Stimulated activated naive CD4-positive, alpha-beta T cell (primary cell): ENCODE results near the gene TNS3.
"Not testable (repeated sequence)": the region's sequence is repeated elsewhere in the genome, so short reads cannot be mapped to it uniquely, and the experiment has no call there.

Experiments
- DNase-seq, 6 experiments: peaks; one replicate each; lab custom pipeline; 2025; lab: John Stamatoyannopoulos, UW

Gene TNS3

DNA sequence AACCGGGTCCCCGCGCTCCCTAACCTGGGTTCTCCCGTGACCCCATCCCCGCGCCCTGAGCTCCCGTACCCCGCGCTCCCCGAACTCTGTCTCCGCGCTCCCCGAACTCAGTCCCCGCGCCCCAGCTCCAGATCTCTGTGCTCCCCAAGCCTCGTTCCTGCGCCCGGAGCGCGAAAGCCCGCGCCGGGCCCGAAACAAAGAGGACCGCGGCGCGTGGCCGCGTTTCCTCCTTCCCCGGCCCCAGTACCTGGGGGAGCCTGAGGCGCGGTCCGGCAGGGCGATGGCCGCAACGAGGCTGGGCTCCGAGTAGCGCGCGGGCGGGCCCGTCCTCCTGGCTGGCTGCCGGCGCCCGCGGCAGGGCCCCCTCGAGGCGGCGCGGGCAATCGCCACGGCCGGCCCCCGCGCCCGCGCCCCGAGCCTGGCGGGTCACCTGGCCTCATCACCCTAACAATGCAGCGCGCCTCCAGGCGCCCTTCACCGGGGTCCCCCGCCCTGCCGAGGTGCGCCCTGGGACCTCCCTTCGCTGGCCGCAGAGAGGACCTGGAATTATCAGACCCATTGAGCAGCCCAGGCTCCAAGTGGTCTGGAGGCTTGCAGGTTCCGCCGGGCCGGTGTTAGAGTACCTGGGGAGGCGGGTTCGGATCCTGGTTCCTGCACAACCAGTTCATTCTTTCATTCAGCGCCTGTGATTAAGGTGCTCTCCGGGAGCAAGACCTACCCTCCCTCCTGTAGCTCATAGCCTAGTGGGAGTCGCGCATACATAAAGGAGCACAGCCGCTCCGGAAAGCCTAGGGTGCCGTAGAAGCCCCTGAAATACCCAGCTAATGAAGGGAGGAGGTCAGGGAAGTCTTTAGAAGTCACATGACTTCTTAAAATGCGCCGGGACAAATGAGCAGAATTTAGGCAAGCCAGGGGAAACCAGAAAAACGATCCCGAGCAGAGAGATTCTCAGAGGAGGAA, at the start of gene TNS3:
Gene TNS3, minus strand, starts transcription at position 308 of the 960 bp plus-strand sequence. CDS start 142,475 bp downstream, outside the sequence.
- DNase-seq: no peak

DNA sequence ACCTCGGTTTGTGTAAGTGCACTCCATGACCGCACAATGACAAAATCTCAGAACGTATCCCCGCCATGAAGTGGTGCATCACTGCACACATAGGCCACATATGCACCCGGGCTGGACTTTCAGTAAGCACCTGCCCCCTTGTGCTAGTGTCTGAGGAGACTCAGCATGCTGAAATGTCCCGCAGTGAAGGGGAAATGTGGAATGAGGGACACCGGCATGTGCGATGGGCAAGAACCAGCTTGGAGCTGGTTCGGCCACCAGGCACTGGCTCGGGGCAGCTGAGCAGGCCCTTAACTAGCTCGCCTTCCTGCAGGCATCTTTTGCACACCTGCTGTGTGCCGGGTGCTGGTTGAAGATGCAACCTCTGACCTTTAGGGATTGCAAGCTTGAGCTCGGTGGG, 49.8 kb upstream of the TNS3 start:
- DNase-seq: no peak

- no peak for DNase-seq
These were observed 45.8 kb upstream of the TNS3 start for GRCh38 chr7:47627580-47628283.

DNA sequence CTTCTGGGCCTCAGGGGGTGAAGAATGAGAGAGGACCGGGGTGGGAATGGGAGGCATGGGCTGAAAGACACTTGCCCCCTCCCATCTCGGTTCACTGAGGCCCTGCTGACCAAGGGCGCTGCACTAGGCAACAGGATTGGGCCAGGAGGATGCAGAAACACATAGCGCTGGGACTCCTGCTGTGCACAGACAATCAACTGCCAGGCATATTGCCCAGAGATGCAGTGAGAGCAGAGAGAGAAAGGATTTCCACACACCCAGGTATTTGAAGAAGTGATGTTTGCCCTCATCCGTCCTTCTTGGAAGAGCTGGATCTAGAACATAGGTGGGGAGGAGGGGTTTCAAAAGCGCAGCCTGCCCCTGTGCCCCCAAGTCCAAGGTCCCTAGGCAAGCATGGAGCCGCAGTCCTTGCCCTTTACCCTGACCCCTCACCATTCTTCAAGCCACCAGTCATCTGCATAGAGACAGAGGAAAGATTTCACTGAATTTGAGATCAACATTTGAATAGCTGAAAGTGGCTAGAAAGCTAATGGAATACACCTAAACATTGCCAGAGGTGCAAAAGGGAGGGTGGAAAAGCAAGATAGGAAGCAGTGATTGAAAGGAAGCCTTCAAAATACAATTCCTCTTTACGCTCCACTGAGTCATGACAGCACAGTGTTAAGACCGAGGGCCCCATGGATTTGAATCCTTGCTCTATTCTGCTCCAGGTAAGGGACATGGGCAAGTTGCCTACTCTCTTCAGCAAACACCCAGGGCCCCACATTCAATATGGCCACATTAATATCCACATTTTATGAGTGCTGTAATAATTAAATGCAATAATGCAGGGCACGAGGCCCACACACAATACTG, 44.2 kb upstream of the TNS3 start:
- no peak for DNase-seq

GRCh38 chr7:47624689-47625088, 42.8 kb upstream of the TNS3 start:
- no peak for DNase-seq

DNA sequence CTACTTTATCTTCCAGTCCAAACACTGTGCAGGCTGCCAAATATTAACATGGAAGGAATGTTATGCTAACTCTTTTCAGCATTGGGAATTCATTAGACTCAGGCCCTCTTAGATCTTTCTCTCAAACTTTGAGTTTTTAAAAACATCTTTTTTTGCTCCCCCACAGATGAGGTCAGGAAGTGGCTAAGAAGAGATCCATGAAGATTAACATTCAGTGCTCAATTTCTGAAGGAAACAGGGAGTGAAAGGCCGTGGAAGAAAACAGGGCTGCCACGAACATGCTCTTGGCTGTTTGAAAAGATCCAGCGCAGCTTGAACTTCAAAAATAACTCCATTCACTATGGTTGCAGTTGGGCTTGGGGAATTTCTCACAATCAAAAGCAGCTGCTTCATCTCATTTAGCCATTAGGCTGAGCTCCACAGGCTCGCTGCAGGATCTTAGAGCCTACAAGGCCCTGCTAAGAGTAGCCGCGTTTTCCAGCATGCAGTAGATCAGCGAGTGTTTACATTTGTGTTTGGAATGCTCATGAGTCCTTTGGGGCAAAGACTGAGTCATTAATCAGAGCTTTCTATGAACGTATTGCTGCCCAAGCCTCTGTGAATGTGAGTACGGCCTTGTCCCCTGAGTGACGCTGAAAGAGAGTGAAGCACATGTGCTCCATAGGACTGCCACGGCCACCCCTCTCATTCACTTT, 41.2 kb upstream of the TNS3 start:
- no peak for DNase-seq

DNA sequence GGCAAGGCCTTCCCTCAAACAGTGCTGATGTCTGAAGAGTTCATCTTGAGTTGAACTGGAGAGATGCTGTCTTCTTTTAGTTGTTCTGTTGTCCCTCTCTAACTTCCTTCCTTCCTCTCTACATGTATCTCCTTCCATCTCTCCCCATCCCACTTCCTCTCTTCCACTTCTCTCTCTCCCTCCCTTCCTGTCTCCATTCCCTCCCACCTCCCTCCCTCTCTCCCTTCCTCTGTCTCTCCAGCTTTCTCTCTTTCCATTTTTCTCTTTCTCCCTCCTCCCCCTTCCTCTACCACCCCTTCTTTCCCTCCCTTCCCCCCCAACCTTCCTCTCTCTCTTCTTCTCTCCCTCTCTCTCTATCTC, 40.7 kb upstream of the TNS3 start:
- no peak for DNase-seq

- no peak for DNase-seq
These were observed 40.2 kb upstream of the TNS3 start for GRCh38 chr7:47621979-47622561.

GRCh38 chr7:47621347-47621746, 39.4 kb upstream of the TNS3 start:
- no peak for DNase-seq

DNA sequence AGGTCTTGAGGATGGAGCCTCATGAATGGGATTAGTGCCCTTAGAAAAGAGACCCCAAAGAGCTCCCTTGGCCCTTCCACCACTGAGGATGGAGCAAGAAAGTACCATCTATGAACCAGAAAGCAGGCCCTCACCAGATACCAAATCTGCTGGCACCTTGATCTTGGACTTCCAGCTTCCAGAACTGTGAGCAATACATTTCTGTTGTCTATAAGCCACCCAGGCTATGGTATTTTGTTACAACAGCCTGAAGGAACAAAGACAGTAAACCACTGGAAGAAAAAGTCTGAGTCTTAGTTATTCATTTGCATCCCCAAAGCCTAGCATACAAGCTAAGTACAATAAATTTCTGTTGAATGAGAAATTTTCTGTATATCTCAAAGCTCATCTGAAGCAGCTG, 37.9 kb upstream of the TNS3 start:
- no peak for DNase-seq

DNA sequence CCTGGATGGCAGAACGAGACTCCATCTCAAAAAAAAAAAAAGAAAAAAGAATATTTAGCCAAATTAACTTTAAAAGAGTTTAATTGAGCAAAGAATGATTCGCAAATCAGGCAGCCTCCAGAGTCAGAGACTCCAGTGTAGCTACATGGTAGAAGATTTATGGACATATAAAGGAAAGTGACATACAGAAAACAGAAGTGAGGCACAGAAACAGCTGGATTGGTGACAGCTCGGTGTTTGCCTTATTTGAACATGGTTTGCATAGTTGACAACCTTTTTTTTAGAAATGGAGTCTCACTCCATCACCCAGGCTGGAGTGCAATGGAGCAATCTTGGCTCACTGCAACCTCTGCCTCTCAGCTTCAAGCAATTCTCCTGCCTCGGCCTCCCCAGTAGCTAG, 35.2 kb upstream of the TNS3 start:
- DNase-seq: no peak

DNA sequence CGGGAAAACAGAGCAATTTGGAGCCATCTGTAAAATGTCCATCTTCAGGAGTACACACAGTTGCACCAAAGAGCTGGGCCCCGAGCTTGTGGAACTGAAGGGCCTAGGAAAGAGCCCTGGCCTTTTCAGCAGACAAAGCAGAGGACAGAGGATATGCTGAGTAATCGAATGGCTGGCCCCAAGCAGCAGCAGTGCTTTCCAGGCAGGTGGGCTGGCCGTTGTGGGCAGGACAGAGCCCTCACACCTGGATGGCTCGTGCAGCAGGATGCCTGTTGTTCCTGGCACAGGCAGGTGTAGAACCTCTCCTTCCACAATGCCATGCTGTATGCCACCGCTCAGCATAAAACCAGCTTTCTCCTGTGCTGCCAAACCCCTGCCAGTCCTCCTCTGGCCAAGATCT, 32.5 kb upstream of the TNS3 start:
- DNase-seq: no peak

DNA sequence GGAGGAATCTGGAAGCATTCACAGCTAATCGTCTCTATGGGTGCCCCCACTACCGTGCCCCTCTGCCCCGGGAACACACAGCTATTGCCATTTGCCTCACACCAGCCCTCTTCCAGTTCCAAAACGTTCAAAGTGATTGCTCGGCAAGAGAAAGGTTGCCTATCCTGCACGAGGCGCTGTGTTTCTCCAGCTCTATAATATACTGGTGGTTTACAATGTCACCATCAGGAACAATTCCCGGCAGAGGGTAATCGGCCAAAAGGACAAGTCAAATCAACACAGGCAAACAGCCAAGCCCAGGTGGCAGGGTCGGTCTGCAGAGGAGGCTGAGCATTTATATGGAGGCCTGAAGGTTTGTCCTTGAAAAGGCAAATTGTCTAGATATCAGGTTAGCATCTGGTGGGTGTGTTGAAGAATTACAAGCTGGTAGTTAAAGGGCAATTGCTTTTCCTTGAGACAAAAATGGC, 29.2 kb upstream of the TNS3 start:
- DNase-seq: no peak

DNA sequence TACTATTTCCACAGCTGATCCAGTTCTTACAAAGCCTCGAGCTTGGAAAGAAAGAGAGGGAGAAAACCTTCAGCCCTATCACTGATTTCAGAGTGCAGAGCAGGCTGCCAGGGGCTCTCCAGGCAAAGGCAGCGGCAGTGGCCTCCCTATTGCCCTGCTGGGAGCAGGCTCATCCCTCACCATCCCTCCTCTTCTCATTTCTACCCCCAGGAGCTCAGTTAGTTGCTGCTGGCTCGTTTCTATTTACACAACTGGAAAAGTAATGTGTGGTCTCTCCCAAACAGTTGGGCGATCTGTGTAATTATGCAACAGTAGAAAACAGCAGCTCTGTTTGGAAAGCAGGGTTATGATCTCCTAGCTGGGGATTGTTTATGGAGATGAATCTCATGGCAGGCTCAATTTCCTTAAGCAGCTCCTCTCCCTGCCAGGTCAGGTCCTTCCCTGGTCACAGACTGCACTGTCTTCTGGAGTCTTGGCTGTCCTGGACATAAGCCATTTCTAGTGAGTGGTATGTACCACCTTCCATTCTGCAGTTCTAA, 28.7 kb upstream of the TNS3 start:
- no peak for DNase-seq

GRCh38 chr7:47609803-47610452, 28.0 kb upstream of the TNS3 start:
- DNase-seq: no peak

GRCh38 chr7:47606593-47607046, 24.7 kb upstream of the TNS3 start:
- not testable (repeated sequence) for DNase-seq

DNA sequence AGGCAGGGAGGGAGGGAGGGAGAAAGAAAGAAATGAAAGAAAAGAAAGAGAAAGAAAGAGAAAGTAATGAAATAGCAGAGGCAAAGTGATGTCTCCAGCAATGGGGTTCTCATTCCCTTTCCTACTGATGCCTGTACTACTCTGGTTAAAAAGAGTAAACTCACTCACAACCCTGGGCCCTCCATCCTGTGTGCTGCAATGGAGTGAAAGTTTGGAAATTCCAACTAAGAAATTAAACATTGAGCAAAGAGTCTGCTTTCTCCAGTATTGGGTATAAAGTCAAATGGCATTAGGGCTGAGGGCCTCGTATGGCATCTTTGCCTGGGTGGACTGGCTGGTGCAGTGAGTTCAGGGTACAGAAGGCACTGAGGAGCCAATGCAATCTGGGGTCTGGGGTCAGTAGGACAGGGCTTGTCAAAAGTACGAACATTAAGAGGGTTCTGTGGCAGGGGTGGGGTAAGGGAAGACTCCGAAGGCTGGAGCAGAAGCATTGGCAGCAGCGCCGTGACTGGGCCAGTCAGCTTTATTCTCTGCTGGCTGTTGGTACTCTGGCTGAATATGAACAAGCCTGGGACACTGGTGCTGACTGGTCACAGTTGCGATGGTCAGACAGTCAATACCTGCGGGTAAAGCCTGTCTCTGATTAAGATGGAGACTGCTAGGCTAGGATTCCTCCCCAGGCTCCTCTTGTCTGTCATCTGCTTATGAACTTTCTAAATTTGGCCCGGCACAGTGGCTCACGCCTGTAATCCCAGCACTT, 24.1 kb upstream of the TNS3 start:
- DNase-seq: no peak

DNA sequence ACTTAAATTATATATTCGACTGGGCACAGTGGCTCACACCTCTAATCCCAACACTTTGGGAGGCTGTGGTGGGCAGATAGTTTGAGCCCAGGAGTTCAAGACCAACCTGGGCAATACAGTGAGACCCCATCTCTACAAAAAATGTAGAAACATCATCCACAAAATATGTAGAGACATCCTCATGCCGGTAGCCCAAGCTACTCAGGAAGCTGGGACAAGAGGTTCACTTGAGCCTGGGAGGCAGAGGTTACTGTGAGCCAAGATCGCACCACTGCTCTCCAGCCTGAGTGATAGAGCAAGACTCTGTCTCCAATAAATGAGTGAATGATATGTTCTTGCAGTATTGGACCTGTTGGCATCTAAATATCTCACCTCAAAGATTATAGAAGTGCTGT, 22.6 kb upstream of the TNS3 start:
- DNase-seq: no peak

- not testable (repeated sequence) for DNase-seq
These were observed 21.8 kb upstream of the TNS3 start for GRCh38 chr7:47603514-47604255.
